ENCODE data around the gene TMEM82.

Gene TMEM82

GRCh38 chr1:15706751-15707150 is 35.5 kb upstream of the TMEM82 start:
- Mint-ChIP-seq H3K27me3 (ENCODE audit: low read depth, poor library complexity) (no peaks in the 10 kb centered on the region), H3K9me3 (no peaks in the 10 kb centered on the region), H3K27ac (peak overlapping the region; percentile 92), H3K4me1 (peaks cover 32% of the 10 kb centered on the region), H3K4me3 (no peak overlapping the region), H3K36me3 (ENCODE audit: low read depth) (peaks cover 21% of the 10 kb centered on the region)
- TF ChIP-seq CTCF (IDR thresholded peaks at IDR 0.05) = no peak
- no peak for DNase-seq

- Mint-ChIP-seq H3K4me1 (peaks cover 28% of the 10 kb centered on the region), H3K9me3 (no peaks in the 10 kb centered on the region), H3K27ac (peak overlapping the region; percentile 45), H3K4me3 (no peak overlapping the region), H3K27me3 (ENCODE audit: low read depth, poor library complexity) (no peaks in the 10 kb centered on the region), H3K36me3 (ENCODE audit: low read depth) (peaks cover 17% of the 10 kb centered on the region)
- no peak for TF ChIP-seq CTCF (IDR thresholded peaks at IDR 0.05)
- DNase-seq = no peak
These were observed 34.9 kb upstream of the TMEM82 start for GRCh38 chr1:15707239-15707925.

GRCh38 chr1:15708486-15709137 is 33.7 kb upstream of the TMEM82 start:
- H3K27ac Mint-ChIP-seq = no peak overlapping the region
- H3K27me3 Mint-ChIP-seq (ENCODE audit: low read depth, poor library complexity) = no peaks in the 10 kb centered on the region
- H3K4me1 Mint-ChIP-seq = peaks cover 20% of the 10 kb centered on the region
- no peak overlapping the region for H3K4me3 Mint-ChIP-seq
- H3K36me3 Mint-ChIP-seq (ENCODE audit: low read depth) = peaks cover 17% of the 10 kb centered on the region
- no peaks in the 10 kb centered on the region for H3K9me3 Mint-ChIP-seq
- no peak for TF ChIP-seq CTCF (IDR thresholded peaks at IDR 0.05)
- DNase-seq = no peak

- no peak for DNase-seq
- Mint-ChIP-seq H3K27ac (no peak overlapping the region), H3K36me3 (ENCODE audit: low read depth) (peaks cover 19% of the 10 kb centered on the region), H3K27me3 (ENCODE audit: low read depth, poor library complexity) (no peaks in the 10 kb centered on the region), H3K4me3 (no peak overlapping the region), H3K9me3 (no peaks in the 10 kb centered on the region), H3K4me1 (peaks cover 15% of the 10 kb centered on the region)
- no peak for TF ChIP-seq CTCF (IDR thresholded peaks at IDR 0.05)
These were observed 33.1 kb upstream of the TMEM82 start for GRCh38 chr1:15709226-15709625.

- no peak overlapping the region for H3K27ac Mint-ChIP-seq
- no peak for TF ChIP-seq CTCF (IDR thresholded peaks at IDR 0.05)
- peaks cover 15% of the 10 kb centered on the region for H3K36me3 Mint-ChIP-seq (ENCODE audit: low read depth)
- H3K4me1 Mint-ChIP-seq = peaks cover 12% of the 10 kb centered on the region
- H3K4me3 Mint-ChIP-seq = no peak overlapping the region
- no peak for DNase-seq
- no peaks in the 10 kb centered on the region for H3K9me3 Mint-ChIP-seq
- H3K27me3 Mint-ChIP-seq (ENCODE audit: low read depth, poor library complexity) = no peaks in the 10 kb centered on the region
These were observed 30.1 kb upstream of the TMEM82 start for GRCh38 chr1:15712168-15712567.

Measured in nephron progenitor cell (in vitro differentiated cells).